ENCODE results near the gene RPL7L1.

The RPL7L1 gene

DNA sequence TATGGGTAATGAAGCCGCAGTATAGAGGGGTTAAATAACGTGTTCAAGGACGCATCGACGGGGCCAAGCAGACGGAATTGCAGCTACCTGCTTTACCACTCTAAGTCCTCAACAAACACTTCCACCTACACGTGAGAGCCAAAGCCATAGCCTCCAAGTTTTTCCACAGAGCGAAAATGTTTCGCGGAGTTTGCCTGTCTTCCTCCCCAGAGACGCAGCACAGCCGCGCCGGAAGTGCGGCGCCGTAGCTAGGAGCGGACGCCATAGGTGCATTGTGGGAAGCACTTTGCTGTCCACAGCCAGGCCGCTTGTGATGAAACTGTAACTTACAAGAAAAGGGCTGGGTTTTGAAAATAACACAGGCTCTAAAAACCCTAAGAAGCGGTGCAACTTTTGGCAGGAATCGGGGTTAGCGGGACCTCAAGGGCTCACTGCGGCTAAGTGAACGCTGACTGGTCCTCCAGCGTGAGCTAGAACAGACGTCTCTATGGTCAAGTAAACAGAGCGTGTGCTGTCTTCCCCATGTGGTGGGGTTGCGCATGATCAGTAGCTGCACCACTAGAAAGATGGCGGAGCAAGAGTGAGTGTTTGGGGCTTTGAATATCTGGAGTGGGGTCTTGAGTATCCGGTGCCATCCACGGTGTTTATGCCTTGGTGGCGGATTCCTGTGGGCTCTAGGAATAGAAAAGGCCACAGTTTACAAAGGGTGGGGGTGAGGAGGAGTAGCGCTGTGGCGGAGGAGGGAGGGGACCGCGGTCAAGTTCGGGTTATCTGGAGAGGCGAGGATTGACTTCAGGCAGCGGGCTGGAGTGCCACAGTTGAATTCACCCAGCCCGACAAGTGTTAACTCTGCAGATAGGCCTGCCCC, at the start of gene RPL7L1:
TSS of gene RPL7L1 (plus strand) at position 245 of the 868 bp plus-strand sequence. CDS start at position 540, 295 bp downstream.
- peak within 1 kb of the TSS; percentile 78 to 99 for H3K9ac ChIP-seq (ENCODE audit: low read depth in 1 of 2, low read length in 2 of 2)
- H3K36me3 ChIP-seq (ENCODE audit: control insufficient read depth in 2 of 2, insufficient read depth in 2 of 2, low read length in 2 of 2): peaks cover 18 to 22% of the 10 kb centered on the region in 2 donors
- H3K27me3 ChIP-seq (ENCODE audit: control insufficient read depth in 2 of 2, insufficient read depth in 2 of 2, low read length in 2 of 2): no peaks in the 10 kb centered on the region
- H3K9me3 ChIP-seq (ENCODE audit: control insufficient read depth in 2 of 2, low read length in 2 of 2): no peaks in the 10 kb centered on the region
- peak within 1 kb of the TSS; percentile 82 to 92 for H3K27ac ChIP-seq (ENCODE audit: low read depth in 2 of 2, low read length in 2 of 2)
- H3K4me3 ChIP-seq (ENCODE audit: low read length in 2 of 2): peak within 1 kb of the TSS; percentile 84 to 100
- peaks cover 2 to 4% of the 10 kb centered on the region in 2 donors for H3K4me1 ChIP-seq (ENCODE audit: control insufficient read depth in 2 of 2, insufficient read depth in 2 of 2, low read length in 2 of 2)

DNA sequence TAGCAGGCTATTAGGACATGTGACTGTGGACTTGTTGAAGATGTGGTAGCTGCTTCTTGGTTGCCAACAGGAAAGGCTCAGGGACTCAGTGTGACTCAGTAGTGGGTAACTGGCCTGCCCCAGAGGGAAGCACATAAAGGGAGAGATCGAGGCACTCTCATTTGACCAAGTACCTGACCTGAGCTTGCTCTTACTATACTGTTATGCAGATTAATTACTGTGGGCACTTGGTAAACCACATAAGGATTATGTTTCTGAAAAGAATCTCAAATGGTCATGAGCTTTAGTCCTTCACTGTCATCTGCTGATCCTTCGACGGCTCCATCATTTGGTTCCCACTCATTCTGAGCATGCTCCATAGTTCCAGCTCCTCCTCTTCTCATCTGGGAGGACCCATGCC, 48.2 kb upstream of the RPL7L1 start:
- Histone ChIP-seq H3K9me3 (ENCODE audit: control insufficient read depth in 2 of 2, low read length in 2 of 2) (no peaks in the 10 kb centered on the region), H3K27ac (ENCODE audit: low read depth in 2 of 2, low read length in 2 of 2) (no peak overlapping the region), H3K4me1 (ENCODE audit: control insufficient read depth in 2 of 2, insufficient read depth in 2 of 2, low read length in 2 of 2) (no peaks in the 10 kb centered on the region), H3K9ac (ENCODE audit: low read depth in 1 of 2, low read length in 2 of 2) (no peak overlapping the region), H3K27me3 (ENCODE audit: control insufficient read depth in 2 of 2, insufficient read depth in 2 of 2, low read length in 2 of 2) (no peaks in the 10 kb centered on the region), H3K36me3 (ENCODE audit: control insufficient read depth in 2 of 2, insufficient read depth in 2 of 2, low read length in 2 of 2) (peaks cover 32 to 42% of the 10 kb centered on the region in 2 donors), H3K4me3 (ENCODE audit: low read length in 2 of 2) (no peak overlapping the region)

DNA sequence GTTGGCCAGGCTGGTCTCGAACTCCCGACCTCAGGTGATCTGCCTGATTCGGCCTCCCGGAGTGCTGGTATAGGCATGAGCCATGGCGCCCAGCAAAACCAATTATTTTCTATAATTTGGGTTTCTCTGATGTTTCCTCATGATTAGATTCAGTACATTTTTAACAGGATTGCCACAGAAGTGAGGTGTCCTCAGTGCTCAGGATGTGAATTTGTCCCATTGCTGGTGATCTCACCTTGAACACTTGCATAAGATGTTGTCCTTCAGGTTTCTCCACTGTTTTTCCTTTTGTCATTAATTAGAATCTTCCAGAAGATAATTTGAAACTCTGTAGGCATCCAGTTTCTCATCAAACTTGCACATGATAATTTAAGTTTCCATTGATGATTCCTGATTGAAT, 45.4 kb upstream of the RPL7L1 start:
- Histone ChIP-seq H3K27me3 (ENCODE audit: control insufficient read depth in 2 of 2, insufficient read depth in 2 of 2, low read length in 2 of 2) (no peaks in the 10 kb centered on the region), H3K27ac (ENCODE audit: low read depth in 2 of 2, low read length in 2 of 2) (no peak overlapping the region), H3K9ac (ENCODE audit: low read depth in 1 of 2, low read length in 2 of 2) (no peak overlapping the region), H3K9me3 (ENCODE audit: control insufficient read depth in 2 of 2, low read length in 2 of 2) (no peaks in the 10 kb centered on the region), H3K4me1 (ENCODE audit: control insufficient read depth in 2 of 2, insufficient read depth in 2 of 2, low read length in 2 of 2) (no peaks in the 10 kb centered on the region), H3K36me3 (ENCODE audit: control insufficient read depth in 2 of 2, insufficient read depth in 2 of 2, low read length in 2 of 2) (peaks cover 20 to 23% of the 10 kb centered on the region in 2 donors), H3K4me3 (ENCODE audit: low read length in 2 of 2) (no peak overlapping the region)

DNA sequence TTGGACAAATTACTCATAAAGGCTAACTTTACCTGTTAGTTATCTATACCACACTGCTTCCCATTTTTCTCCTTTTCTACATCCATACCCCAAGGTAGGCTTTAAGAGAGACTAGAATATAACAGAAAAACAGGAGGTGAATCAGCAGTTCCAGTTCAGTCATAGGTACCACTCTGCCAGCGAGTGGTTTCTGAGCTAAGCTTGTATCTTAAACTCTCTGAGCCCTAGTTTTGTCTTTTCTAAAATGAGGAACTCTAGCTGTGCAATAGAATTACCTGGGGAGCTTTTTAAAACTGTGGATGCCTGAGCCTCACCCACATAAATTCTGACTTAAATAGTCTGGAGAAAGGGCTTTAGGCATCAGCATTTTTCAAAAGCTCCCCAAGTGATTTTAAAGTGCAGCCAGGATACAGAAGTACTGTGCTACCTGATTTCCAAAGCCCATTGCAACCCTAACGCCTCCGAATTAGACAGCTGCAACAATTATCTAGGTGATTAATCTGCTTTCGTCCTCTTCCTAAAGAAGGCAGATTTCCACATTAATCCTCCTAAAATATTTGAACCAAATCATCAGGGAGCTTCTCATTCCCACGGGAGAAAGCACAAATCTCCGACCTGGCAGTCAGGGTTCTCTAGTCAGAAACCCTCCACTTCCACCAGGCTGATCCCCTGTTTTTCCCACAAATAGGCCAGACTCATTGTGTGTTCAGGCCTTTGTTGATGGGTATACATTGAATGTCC, 37.4 kb upstream of the RPL7L1 start:
- Histone ChIP-seq H3K4me1 (ENCODE audit: control insufficient read depth in 2 of 2, insufficient read depth in 2 of 2, low read length in 2 of 2) (peaks cover 3 to 9% of the 10 kb centered on the region in 2 donors), H3K9me3 (ENCODE audit: control insufficient read depth in 2 of 2, low read length in 2 of 2) (no peaks in the 10 kb centered on the region), H3K27ac (ENCODE audit: low read depth in 2 of 2, low read length in 2 of 2) (no peak overlapping the region), H3K27me3 (ENCODE audit: control insufficient read depth in 2 of 2, insufficient read depth in 2 of 2, low read length in 2 of 2) (no peaks in the 10 kb centered on the region), H3K4me3 (ENCODE audit: low read length in 2 of 2) (no peak overlapping the region), H3K36me3 (ENCODE audit: control insufficient read depth in 2 of 2, insufficient read depth in 2 of 2, low read length in 2 of 2) (peaks cover 0 to 6% of the 10 kb centered on the region in 2 donors), H3K9ac (ENCODE audit: low read depth in 1 of 2, low read length in 2 of 2) (no peak overlapping the region)

DNA sequence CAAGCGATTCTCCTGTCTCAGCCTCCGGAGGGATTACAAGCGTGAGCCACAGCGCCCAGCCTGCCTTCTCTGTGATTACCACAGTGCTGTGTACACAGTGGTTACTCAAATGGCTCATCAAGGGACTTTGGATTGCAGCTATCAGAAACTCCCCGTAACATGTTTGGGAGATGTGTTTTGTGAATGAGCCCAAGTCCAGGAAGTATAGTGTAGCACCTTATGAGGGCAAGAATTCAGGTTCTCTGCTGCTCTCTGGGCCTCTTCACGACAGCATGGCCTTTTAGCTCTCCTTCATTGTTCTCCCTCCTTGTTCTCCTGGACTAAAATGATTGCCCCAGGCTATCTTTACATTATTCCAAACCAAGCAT, 34.1 kb upstream of the RPL7L1 start:
- H3K27me3 ChIP-seq (ENCODE audit: control insufficient read depth in 2 of 2, insufficient read depth in 2 of 2, low read length in 2 of 2): no peaks in the 10 kb centered on the region
- H3K9ac ChIP-seq (ENCODE audit: low read depth in 1 of 2, low read length in 2 of 2): no peak overlapping the region
- H3K9me3 ChIP-seq (ENCODE audit: control insufficient read depth in 2 of 2, low read length in 2 of 2): no peaks in the 10 kb centered on the region
- no peak overlapping the region for H3K4me3 ChIP-seq (ENCODE audit: low read length in 2 of 2)
- peaks cover 0 to 6% of the 10 kb centered on the region in 2 donors for H3K36me3 ChIP-seq (ENCODE audit: control insufficient read depth in 2 of 2, insufficient read depth in 2 of 2, low read length in 2 of 2)
- peaks cover 3 to 9% of the 10 kb centered on the region in 2 donors for H3K4me1 ChIP-seq (ENCODE audit: control insufficient read depth in 2 of 2, insufficient read depth in 2 of 2, low read length in 2 of 2)
- H3K27ac ChIP-seq (ENCODE audit: low read depth in 2 of 2, low read length in 2 of 2): peak overlapping the region; percentile 43 to 70

DNA sequence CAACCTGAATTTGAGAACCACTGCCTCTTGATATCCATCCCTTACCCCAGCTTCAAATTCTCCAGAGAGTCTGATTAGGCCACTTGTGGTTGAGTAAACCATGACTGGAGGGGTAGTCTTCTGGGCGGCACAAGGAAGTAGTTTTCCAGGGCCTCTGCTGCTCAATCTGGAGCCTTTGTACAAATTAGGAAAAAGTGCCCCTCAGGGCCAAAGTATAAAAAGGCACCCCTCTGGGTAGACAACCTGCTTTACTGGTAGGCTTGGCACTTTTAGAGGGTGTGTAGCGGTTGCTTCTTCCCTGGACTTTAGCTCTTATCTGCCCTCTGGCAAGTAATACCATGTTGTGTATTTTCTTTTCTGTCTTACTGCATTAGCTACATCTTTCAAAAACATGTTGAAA, 32.9 kb upstream of the RPL7L1 start:
- Histone ChIP-seq H3K36me3 (ENCODE audit: control insufficient read depth in 2 of 2, insufficient read depth in 2 of 2, low read length in 2 of 2) (peaks cover 0 to 7% of the 10 kb centered on the region in 2 donors), H3K27me3 (ENCODE audit: control insufficient read depth in 2 of 2, insufficient read depth in 2 of 2, low read length in 2 of 2) (no peaks in the 10 kb centered on the region), H3K9me3 (ENCODE audit: control insufficient read depth in 2 of 2, low read length in 2 of 2) (no peaks in the 10 kb centered on the region), H3K9ac (ENCODE audit: low read depth in 1 of 2, low read length in 2 of 2) (no peak overlapping the region), H3K27ac (ENCODE audit: low read depth in 2 of 2, low read length in 2 of 2) (no peak overlapping the region), H3K4me3 (ENCODE audit: low read length in 2 of 2) (no peak overlapping the region), H3K4me1 (ENCODE audit: control insufficient read depth in 2 of 2, insufficient read depth in 2 of 2, low read length in 2 of 2) (peaks cover 3 to 9% of the 10 kb centered on the region in 2 donors)

DNA sequence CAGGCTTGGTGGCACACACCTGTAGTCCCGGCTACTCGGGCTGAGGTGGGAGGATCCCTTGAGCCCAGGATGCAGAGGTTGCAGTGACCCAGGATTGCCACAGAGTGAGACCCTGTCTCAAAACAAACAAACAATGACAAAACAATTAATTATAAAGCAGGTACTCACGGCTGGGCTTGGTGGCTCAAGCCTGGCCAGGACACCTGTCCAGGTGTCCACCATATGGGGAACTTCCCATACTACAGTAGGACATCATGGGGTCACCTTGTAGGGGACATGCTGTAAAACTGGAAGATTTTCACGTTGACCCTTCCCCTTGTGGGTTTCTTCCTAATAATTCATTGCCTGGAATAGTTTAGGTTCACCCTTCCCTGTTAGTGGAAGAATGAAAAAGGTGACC, 30.7 kb upstream of the RPL7L1 start:
- no peaks in the 10 kb centered on the region for H3K27me3 ChIP-seq (ENCODE audit: control insufficient read depth in 2 of 2, insufficient read depth in 2 of 2, low read length in 2 of 2)
- H3K36me3 ChIP-seq (ENCODE audit: control insufficient read depth in 2 of 2, insufficient read depth in 2 of 2, low read length in 2 of 2): peaks cover 10 to 19% of the 10 kb centered on the region in 2 donors
- H3K4me3 ChIP-seq (ENCODE audit: low read length in 2 of 2): no peak overlapping the region
- peaks cover 3 to 9% of the 10 kb centered on the region in 2 donors for H3K4me1 ChIP-seq (ENCODE audit: control insufficient read depth in 2 of 2, insufficient read depth in 2 of 2, low read length in 2 of 2)
- no peak overlapping the region for H3K27ac ChIP-seq (ENCODE audit: low read depth in 2 of 2, low read length in 2 of 2)
- H3K9me3 ChIP-seq (ENCODE audit: control insufficient read depth in 2 of 2, low read length in 2 of 2): no peaks in the 10 kb centered on the region
- H3K9ac ChIP-seq (ENCODE audit: low read depth in 1 of 2, low read length in 2 of 2): no peak overlapping the region

DNA sequence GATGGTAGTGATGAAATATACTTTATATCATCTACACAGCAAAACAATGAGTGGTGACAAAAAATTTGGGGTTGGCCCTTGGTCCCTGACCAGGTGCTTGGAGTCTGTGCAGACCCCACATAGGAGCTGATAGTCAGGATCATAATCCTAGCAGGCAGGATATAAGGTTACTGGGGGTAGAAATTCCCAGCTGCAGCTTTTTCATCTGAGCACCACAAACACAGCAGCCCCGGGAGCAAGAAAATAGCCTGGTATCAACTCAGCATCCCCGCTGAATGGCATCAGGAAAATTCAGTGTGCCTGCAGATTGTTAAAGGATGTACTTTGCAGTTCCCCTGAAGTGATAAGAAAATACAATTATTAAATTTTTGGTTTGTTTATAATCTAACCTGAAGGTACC, 27.8 kb upstream of the RPL7L1 start:
- no peak overlapping the region for H3K27ac ChIP-seq (ENCODE audit: low read depth in 2 of 2, low read length in 2 of 2)
- no peaks in the 10 kb centered on the region for H3K4me1 ChIP-seq (ENCODE audit: control insufficient read depth in 2 of 2, insufficient read depth in 2 of 2, low read length in 2 of 2)
- H3K4me3 ChIP-seq (ENCODE audit: low read length in 2 of 2): no peak overlapping the region
- no peak overlapping the region for H3K9ac ChIP-seq (ENCODE audit: low read depth in 1 of 2, low read length in 2 of 2)
- H3K36me3 ChIP-seq (ENCODE audit: control insufficient read depth in 2 of 2, insufficient read depth in 2 of 2, low read length in 2 of 2): peaks cover 29 to 37% of the 10 kb centered on the region in 2 donors
- no peaks in the 10 kb centered on the region for H3K27me3 ChIP-seq (ENCODE audit: control insufficient read depth in 2 of 2, insufficient read depth in 2 of 2, low read length in 2 of 2)
- no peaks in the 10 kb centered on the region for H3K9me3 ChIP-seq (ENCODE audit: control insufficient read depth in 2 of 2, low read length in 2 of 2)

DNA sequence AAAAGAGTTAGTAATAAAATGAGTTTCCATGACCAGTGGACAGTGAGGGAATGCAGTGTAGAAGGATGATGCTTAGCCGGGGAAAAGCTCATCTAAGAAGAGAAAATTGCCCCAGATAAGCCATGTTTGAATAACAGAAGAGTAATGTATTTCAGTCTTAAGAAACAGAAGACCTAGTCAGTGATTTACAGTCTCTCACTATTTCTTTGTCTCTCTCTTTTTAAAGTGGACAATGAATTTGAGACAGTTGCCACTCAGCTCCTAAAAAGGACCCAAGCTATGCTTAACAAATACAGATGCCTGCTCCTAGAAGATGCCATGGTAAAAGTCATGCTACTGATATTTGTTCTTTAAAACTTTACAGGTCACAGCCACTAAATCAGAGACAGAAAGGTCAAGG, 19.4 kb upstream of the RPL7L1 start:
- Histone ChIP-seq H3K4me3 (ENCODE audit: low read length in 2 of 2) (no peak overlapping the region), H3K9me3 (ENCODE audit: control insufficient read depth in 2 of 2, low read length in 2 of 2) (no peaks in the 10 kb centered on the region), H3K27me3 (ENCODE audit: control insufficient read depth in 2 of 2, insufficient read depth in 2 of 2, low read length in 2 of 2) (no peaks in the 10 kb centered on the region), H3K27ac (ENCODE audit: low read depth in 2 of 2, low read length in 2 of 2) (no peak overlapping the region), H3K36me3 (ENCODE audit: control insufficient read depth in 2 of 2, insufficient read depth in 2 of 2, low read length in 2 of 2) (peaks cover 50 to 73% of the 10 kb centered on the region in 2 donors), H3K9ac (ENCODE audit: low read depth in 1 of 2, low read length in 2 of 2) (no peak overlapping the region), H3K4me1 (ENCODE audit: control insufficient read depth in 2 of 2, insufficient read depth in 2 of 2, low read length in 2 of 2) (no peaks in the 10 kb centered on the region)

DNA sequence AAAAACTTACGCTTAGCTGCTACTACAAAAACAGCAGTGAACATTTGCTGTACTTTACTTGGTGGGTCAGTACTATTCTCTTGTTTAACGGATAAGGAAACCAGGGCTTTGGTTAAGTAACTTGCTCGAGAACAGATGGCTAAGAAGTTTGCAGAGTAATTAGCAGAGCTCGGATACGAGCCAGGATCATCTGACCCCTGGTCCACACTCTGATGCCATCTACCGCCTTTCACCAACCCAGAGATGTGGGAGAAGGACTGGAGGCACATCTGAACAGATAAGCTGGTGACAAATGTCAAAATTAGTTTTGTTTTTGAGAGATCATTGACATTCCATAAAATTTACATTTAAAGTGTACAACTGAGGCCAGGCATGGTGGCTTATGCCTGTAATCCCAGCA, 18.9 kb upstream of the RPL7L1 start:
- H3K4me1 ChIP-seq (ENCODE audit: control insufficient read depth in 2 of 2, insufficient read depth in 2 of 2, low read length in 2 of 2): no peaks in the 10 kb centered on the region
- H3K4me3 ChIP-seq (ENCODE audit: low read length in 2 of 2): no peak overlapping the region
- H3K36me3 ChIP-seq (ENCODE audit: control insufficient read depth in 2 of 2, insufficient read depth in 2 of 2, low read length in 2 of 2): peaks cover 50 to 72% of the 10 kb centered on the region in 2 donors
- H3K9ac ChIP-seq (ENCODE audit: low read depth in 1 of 2, low read length in 2 of 2): no peak overlapping the region
- H3K27ac ChIP-seq (ENCODE audit: low read depth in 2 of 2, low read length in 2 of 2): no peak overlapping the region
- H3K9me3 ChIP-seq (ENCODE audit: control insufficient read depth in 2 of 2, low read length in 2 of 2): no peaks in the 10 kb centered on the region
- H3K27me3 ChIP-seq (ENCODE audit: control insufficient read depth in 2 of 2, insufficient read depth in 2 of 2, low read length in 2 of 2): no peaks in the 10 kb centered on the region
